HG03457 (cell line): ENCODE results near the gene LDLR.
A peak's percentile ranks its signal among the peaks of the same experiment; 100 is the strongest.
"Not testable (repeated sequence)": the region's sequence is repeated elsewhere in the genome, so short reads cannot be mapped to it uniquely, and the experiment has no call there.

Experiments used
- ATAC-seq: cut with Tn5 transposase; IDR thresholded peaks from one replicate; pipeline ENCODE4 v1.9.1; 2021; ENCODE audit warnings: moderate number of reproducible peaks; ENCODE audit not compliant: unreplicated experiment

The LDLR gene

GRCh38 chr19:11138601-11139300, 49.5 kb downstream of the LDLR start:
- ATAC-seq: no peak

DNA sequence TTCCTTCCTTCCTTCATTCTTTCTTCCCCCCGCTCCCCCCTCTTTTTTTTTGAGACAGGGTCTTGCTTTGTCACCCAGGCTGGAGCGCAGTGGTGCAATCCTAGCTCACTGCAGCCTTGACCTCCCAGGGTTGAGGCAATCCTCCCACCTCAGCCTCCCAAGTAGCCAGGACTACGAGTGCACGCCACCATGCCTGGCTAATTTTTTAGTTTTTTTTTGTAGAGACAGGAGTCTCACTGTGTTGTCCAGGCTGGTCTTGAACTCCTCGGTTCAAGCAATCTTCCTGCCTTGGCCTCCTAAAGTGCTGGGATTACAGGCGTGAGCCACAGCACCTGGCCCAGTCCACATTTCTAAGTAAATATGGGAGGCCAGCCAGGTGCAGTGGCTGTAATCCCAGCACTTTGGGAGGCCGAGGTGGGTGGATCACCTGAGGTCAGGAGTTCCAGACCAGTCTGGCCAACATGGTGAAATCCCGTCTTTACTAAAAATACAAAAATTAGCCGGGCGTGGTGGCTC, 50.8 kb downstream of the LDLR start:
- not testable (repeated sequence) for ATAC-seq

GRCh38 chr19:11140896-11141295, 51.6 kb downstream of the LDLR start:
- no peak for ATAC-seq

DNA sequence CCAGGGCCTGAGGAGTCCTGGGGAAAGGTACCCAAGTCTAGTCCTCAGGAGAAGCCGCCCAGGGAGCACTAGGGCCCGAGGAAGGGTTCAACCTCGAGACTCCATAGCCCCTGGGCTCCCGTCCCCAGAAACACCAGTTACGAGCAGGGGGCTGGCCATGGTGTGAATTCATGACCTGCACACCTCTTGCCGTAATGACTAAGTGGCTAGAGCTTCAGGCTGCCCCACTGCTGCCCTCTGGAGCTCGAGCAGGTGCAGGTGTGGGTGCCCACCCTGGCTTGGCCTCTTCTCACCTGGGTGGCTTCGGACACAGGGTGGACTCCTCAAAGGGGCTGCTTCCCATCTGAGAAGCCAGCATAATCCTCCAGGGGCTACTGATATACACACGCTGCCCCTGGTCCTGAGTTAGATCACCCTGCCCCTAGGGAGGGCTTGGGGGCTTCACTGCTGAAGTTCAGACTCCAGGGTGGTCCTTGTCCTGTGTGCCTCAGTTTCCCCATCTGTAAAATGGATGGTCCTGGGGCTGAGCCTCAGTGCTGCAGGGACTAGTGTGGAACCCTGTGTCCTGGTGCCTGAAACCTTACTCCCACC, 52.8 kb downstream of the LDLR start:
- no peak for ATAC-seq

GRCh38 chr19:11142528-11143171, 53.4 kb downstream of the LDLR start:
- no peak for ATAC-seq

DNA sequence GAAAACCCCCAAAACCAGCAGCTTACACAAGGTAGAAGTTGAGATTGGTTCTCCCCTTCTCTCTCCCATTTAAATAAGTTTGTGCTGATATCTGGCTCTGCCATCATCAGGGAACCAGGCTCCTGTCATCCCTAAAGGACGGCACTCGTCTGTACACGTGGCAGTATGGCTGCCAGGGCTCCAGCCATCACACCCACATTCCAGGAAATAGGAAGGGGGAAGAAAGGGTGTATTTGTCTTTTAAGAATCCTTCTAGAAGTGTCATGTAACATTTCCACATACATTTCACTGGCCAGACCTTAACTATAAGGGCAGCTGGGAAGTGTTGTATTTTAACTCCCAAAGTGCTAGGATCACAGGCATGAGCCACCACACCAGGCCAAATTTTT, 56.3 kb downstream of the LDLR start:
- ATAC-seq: no peak

DNA sequence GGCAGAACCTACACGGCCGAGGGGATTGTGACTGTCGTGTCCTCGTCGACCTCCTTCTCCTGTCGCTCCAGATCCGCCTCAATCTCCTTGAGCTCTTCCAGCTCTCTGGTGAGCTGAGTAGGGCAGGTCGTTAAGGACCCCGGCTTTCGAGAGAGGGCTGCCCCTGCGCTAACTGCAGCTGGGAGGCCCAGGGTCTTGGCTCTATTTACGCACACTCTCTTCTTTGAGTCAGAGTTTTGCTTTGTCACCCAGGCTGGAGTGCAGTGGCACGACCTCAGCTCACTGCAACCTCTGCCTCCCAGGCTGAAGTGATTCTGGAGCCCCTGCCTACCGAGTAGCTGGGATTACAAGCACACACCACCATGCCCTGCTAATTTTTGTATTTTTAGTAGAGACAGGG, 58.7 kb downstream of the LDLR start:
- ATAC-seq: no peak

GRCh38 chr19:11151181-11151580, 61.9 kb downstream of the LDLR start:
- no peak for ATAC-seq

- ATAC-seq: no peak
These were observed 63.2 kb downstream of the LDLR start for GRCh38 chr19:11152318-11153062.

- ATAC-seq: no peak
These were observed 65.4 kb downstream of the LDLR start for GRCh38 chr19:11154683-11155047.

GRCh38 chr19:11155373-11156120, 66.3 kb downstream of the LDLR start, which contains the start of gene SPC24:
Gene SPC24 (minus strand): TSS chr19:11155782. CDS start chr19:11155776, 6 bp downstream.
- ATAC-seq: peak; percentile 92

- ATAC-seq: no peak
These were observed 70.6 kb downstream of the LDLR start for GRCh38 chr19:11159598-11160439.

DNA sequence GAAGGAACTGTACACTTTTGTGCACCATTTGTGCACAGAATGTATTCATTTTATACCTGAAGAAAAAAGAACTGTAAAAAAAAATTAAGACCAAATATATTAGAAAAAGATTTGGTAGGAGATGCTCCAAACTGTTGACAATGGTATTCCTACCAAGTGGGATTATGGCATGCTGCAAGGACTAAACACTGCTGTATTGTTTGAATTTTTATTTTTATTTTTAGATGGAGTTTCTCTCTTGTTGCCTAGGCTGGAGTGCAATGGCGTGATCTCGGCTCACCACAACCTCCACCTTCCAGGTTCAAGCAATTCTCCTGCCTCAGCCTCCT, 71.1 kb downstream of the LDLR start:
- not testable (repeated sequence) for ATAC-seq

DNA sequence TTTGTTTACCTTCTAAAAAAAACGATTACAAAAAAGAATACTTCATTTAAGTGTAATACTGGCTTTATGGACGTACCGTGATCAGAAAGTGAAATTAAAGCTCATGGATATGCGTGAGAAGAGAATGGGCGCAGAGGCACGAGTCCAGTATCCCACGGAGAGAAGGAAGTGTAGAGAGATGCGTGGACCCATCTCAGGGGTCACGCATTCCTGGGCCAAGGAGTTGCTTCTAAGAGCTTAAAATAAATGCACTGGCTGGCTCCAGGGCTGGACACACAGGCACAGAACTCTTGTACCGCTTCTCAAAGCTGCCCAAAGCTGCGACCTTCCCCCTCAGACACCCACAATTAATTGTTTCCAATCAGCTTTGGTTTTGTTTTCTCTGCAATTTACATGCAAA, 75.0 kb downstream of the LDLR start:
- ATAC-seq: no peak

DNA sequence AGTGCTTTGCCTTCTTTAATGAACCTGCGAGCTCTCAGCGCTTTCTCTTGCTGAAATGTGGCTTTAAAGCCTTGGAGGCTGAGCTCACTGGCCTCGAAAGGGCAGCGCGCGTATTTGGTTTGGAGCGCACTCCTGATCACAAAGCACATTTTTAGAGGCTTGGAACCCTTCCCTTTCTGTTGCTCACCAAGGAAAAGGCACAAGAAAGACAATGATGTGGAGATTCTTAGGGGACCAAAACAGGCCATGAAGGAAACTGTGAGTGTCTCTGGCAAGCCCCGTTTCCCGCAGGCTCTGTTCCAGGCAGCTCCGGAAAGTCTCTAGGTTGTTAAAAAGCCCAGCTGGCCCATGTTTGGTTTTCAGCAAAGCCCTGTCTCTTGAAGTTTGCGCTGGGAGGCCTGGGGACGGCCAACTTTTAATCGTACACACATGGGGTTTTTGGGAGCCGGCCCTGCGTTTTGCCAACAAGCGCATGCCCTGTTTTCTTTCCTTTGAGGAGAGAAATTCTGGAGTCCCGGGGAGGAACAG, 75.7 kb downstream of the LDLR start:
- ATAC-seq: no peak

- ATAC-seq: no peak
These were observed 76.3 kb downstream of the LDLR start for GRCh38 chr19:11165486-11166030.

DNA sequence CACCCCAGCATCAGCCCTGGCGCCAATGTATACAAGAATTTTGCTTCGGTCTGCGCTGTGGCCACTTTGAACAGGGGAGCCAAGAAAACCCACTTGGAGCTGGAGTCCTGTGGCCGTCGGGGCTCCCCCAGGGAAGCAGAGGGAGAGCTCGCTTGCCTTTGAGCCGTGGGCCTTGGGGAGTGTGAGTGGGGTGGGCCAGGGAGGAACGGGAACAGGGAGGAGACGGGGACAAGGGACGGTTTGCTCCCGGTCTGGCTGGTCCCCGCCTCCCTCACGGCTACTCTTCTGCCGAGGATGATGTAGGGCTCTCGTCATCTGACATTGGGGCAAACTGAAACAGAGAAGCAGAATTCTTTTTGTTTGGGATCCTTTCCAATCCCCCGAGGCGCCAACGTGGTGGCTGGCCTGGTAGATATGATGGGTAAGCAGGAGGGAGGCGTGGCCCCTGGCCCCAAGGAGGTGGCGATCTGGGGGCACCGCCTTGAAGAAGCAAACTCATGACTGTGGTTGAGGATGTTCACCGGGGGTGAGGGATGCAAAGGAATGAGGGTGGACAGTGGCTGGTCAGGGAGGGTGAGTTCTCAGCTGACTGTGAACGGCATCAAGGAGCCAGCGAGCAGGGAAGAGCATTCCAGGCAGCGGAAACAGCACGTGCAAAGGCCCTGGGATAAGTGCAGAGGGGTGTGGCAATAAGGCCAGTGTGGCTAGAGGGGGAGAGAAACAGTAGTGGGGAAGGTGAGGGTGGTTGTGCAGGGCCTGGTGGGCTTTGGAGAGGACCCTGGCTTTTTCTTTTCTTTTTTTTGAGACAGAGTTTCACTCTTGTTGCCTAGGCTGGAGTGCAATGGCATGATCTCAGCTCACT, 77.2 kb downstream of the LDLR start:
- ATAC-seq: no peak

DNA sequence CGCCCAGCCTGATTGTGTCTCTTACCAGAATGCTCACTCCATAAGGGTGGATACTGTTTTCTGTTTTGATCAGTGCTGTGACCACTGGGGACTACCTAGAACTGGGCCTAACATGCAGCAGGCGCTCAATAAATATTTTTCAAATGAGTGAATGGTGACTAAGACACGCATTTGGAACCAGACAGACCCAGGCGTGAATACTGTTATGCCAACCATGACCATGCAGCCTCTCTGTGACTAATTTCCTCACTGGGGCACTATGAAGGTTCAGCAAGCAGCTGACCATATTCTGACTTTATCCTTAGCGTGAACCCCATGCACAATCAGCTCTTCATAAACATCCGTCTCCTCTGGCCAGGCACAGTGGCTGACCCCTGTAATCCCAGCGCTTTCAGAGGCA, 79.3 kb downstream of the LDLR start:
- ATAC-seq: no peak
